Measurements from ENCODE around the gene MC1R.

DNA sequence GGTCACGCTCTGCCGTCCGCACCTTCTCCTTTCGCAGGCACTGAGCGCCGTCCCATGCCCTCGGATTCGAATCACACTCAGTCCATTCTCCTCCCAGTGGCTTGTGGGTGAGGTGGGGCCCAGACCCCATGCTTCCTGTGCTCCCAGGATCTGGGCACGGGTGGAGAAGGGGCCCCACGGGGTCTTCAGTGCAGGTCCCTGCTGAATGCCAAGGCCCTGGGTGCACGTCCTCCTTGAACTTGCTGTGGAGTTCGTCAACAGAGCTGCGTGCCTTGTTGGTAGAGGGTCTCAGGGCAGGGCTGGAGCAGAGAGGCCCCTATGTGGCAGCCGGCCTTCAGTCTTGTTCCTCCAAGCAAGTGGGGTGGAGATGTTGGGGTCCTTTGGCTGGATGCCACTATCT lies 7.3 kb upstream of the MC1R start:
- TF ChIP-seq JAZF1 (CRISPR knock-in tag; IDR thresholded peaks at IDR 0.05) (no peak), ZBTB21 (CRISPR knock-in tag; IDR thresholded peaks at IDR 0.05; ENCODE audit: borderline replicate concordance) (no peak), NFYB (CRISPR knock-in tag; conservative IDR thresholded peaks at IDR 0.05; ENCODE audit: low read depth) (no peak), SP1 (CRISPR knock-in tag; conservative IDR thresholded peaks at IDR 0.05) (no peak)
- TF ChIP-seq, protein P1, sequence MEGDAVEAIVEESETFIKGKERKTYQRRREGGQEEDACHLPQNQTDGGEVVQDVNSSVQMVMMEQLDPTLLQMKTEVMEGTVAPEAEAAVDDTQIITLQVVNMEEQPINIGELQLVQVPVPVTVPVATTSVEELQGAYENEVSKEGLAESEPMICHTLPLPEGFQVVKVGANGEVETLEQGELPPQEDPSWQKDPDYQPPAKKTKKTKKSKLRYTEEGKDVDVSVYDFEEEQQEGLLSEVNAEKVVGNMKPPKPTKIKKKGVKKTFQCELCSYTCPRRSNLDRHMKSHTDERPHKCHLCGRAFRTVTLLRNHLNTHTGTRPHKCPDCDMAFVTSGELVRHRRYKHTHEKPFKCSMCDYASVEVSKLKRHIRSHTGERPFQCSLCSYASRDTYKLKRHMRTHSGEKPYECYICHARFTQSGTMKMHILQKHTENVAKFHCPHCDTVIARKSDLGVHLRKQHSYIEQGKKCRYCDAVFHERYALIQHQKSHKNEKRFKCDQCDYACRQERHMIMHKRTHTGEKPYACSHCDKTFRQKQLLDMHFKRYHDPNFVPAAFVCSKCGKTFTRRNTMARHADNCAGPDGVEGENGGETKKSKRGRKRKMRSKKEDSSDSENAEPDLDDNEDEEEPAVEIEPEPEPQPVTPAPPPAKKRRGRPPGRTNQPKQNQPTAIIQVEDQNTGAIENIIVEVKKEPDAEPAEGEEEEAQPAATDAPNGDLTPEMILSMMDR (IDR thresholded peaks at IDR 0.05), result no peak

All from WTC11 (cell line).